ENCODE results near the gene ROR1. TPM values are rescaled to one million over a fixed set of nuclear protein-coding genes. Genes with fewer than 3 reads are reported as not detected.

ROR1 gene
- total RNA-seq, 1 experiment from 2014 or later: 56.3 TPM

GRCh38 chr1:63984930-63985290, 211.1 kb downstream of the ROR1 start:
- ATAC-seq (no peak), DNase-seq (ENCODE audit: low spot score) (no peak)
- Mint-ChIP-seq H3K36me3 (peaks cover 16% of the 10 kb centered on the region), H3K27ac (no peak overlapping the region), H3K27me3 (ENCODE audit: low read depth) (no peaks in the 10 kb centered on the region), H3K4me1 (peaks cover 47% of the 10 kb centered on the region), H3K9me3 (peaks cover 15% of the 10 kb centered on the region), H3K4me3 (no peak overlapping the region)
- CTCF ChIA-PET: interaction anchor here (2.1 kb wide), 1 partner anchor 293 kb away, joined by 9 read pairs; no protein-coding TSS in a partner anchor
- POLR2A ChIA-PET: no interaction called here
- TF ChIP-seq, protein P1, sequence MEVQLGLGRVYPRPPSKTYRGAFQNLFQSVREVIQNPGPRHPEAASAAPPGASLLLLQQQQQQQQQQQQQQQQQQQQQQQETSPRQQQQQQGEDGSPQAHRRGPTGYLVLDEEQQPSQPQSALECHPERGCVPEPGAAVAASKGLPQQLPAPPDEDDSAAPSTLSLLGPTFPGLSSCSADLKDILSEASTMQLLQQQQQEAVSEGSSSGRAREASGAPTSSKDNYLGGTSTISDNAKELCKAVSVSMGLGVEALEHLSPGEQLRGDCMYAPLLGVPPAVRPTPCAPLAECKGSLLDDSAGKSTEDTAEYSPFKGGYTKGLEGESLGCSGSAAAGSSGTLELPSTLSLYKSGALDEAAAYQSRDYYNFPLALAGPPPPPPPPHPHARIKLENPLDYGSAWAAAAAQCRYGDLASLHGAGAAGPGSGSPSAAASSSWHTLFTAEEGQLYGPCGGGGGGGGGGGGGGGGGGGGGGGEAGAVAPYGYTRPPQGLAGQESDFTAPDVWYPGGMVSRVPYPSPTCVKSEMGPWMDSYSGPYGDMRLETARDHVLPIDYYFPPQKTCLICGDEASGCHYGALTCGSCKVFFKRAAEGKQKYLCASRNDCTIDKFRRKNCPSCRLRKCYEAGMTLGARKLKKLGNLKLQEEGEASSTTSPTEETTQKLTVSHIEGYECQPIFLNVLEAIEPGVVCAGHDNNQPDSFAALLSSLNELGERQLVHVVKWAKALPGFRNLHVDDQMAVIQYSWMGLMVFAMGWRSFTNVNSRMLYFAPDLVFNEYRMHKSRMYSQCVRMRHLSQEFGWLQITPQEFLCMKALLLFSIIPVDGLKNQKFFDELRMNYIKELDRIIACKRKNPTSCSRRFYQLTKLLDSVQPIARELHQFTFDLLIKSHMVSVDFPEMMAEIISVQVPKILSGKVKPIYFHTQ (CRISPR knock-in tag; IDR thresholded peaks at IDR 0.05): no peak
- TF ChIP-seq SOX15 (CRISPR knock-in tag; IDR thresholded peaks at IDR 0.05): no peak
- TF ChIP-seq RORB (CRISPR knock-in tag; IDR thresholded peaks at IDR 0.05): no peak
- no peak for TF ChIP-seq GRHL2 (CRISPR knock-in tag; IDR thresholded peaks at IDR 0.05; ENCODE audit: insufficient replicate concordance, severe bottlenecking)
- no peak for TF ChIP-seq ZNF121 (CRISPR knock-in tag; IDR thresholded peaks at IDR 0.05)
- TF ChIP-seq MAX (CRISPR knock-in tag; IDR thresholded peaks at IDR 0.05): no peak
- TF ChIP-seq ERG (CRISPR knock-in tag; IDR thresholded peaks at IDR 0.05): no peak
- TF ChIP-seq AFF4 (CRISPR knock-in tag; IDR thresholded peaks at IDR 0.05; ENCODE audit: borderline replicate concordance): no peak
- no peak for TF ChIP-seq TP53 (CRISPR knock-in tag; IDR thresholded peaks at IDR 0.05)
- TF ChIP-seq NFYB (CRISPR knock-in tag; conservative IDR thresholded peaks at IDR 0.05; ENCODE audit: low read depth): no peak
- no peak for TF ChIP-seq PREB (CRISPR knock-in tag; IDR thresholded peaks at IDR 0.05; ENCODE audit: borderline replicate concordance)
- TF ChIP-seq, protein P2, sequence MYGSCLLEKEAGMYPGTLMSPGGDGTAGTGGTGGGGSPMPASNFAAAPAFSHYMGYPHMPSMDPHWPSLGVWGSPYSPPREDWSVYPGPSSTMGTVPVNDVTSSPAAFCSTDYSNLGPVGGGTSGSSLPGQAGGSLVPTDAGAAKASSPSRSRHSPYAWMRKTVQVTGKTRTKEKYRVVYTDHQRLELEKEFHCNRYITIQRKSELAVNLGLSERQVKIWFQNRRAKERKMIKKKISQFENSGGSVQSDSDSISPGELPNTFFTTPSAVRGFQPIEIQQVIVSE (CRISPR knock-in tag; IDR thresholded peaks at IDR 0.05; ENCODE audit: borderline replicate concordance): no peak
- no peak for TF ChIP-seq ZNF219 (CRISPR knock-in tag; IDR thresholded peaks at IDR 0.05; ENCODE audit: borderline replicate concordance)
- TF ChIP-seq NR2C2 (CRISPR knock-in tag; IDR thresholded peaks at IDR 0.05): no peak
- TF ChIP-seq, protein P3, sequence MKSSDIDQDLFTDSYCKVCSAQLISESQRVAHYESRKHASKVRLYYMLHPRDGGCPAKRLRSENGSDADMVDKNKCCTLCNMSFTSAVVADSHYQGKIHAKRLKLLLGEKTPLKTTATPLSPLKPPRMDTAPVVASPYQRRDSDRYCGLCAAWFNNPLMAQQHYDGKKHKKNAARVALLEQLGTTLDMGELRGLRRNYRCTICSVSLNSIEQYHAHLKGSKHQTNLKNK (CRISPR knock-in tag; IDR thresholded peaks at IDR 0.05): no peak
